ENCODE measurements around the gene CLEC16A. TPM values are rescaled to one million over a fixed set of nuclear protein-coding genes. Genes with fewer than 3 reads are reported as not detected.

CLEC16A gene
- total and polyA plus RNA-seq, 8 donors, result 17.6 to 38.6 (median 21.6) TPM

- H3K4me1 ChIP-seq, result peaks cover 0 to 8% of the 10 kb centered on the region in 2 donors
- intact Hi-C loops (cut with DNase I), result no loop called here
- no peak overlapping the region for H3K4me3 ChIP-seq
- TF ChIP-seq, protein P1, sequence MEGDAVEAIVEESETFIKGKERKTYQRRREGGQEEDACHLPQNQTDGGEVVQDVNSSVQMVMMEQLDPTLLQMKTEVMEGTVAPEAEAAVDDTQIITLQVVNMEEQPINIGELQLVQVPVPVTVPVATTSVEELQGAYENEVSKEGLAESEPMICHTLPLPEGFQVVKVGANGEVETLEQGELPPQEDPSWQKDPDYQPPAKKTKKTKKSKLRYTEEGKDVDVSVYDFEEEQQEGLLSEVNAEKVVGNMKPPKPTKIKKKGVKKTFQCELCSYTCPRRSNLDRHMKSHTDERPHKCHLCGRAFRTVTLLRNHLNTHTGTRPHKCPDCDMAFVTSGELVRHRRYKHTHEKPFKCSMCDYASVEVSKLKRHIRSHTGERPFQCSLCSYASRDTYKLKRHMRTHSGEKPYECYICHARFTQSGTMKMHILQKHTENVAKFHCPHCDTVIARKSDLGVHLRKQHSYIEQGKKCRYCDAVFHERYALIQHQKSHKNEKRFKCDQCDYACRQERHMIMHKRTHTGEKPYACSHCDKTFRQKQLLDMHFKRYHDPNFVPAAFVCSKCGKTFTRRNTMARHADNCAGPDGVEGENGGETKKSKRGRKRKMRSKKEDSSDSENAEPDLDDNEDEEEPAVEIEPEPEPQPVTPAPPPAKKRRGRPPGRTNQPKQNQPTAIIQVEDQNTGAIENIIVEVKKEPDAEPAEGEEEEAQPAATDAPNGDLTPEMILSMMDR (IDR thresholded peaks at IDR 0.05), result no peak
- no peaks in the 10 kb centered on the region for H3K27me3 ChIP-seq
- ATAC-seq, result no peak
- H3K36me3 ChIP-seq, result peaks cover 0 to 37% of the 10 kb centered on the region in 2 donors
- H3K9me3 ChIP-seq, result no peaks in the 10 kb centered on the region
- H3K27ac ChIP-seq, result no peak overlapping the region
- DNase-seq, result no peak
These were observed 129.1 kb downstream of the CLEC16A start for GRCh38 chr16:11073407-11073999.

GRCh38 chr16:11074131-11074530, 129.8 kb downstream of the CLEC16A start:
- H3K4me1 ChIP-seq, result peaks cover 3 to 11% of the 10 kb centered on the region in 2 donors
- H3K27me3 ChIP-seq, result no peaks in the 10 kb centered on the region
- DNase-seq, result no peak
- TF ChIP-seq, protein P1 (IDR thresholded peaks at IDR 0.05), result no peak
- no peak for ATAC-seq
- H3K27ac ChIP-seq, result no peak overlapping the region
- intact Hi-C loops (cut with DNase I), result no loop called here
- peaks cover 0 to 35% of the 10 kb centered on the region in 2 donors for H3K36me3 ChIP-seq
- H3K9me3 ChIP-seq, result no peaks in the 10 kb centered on the region
- H3K4me3 ChIP-seq, result no peak overlapping the region

DNA sequence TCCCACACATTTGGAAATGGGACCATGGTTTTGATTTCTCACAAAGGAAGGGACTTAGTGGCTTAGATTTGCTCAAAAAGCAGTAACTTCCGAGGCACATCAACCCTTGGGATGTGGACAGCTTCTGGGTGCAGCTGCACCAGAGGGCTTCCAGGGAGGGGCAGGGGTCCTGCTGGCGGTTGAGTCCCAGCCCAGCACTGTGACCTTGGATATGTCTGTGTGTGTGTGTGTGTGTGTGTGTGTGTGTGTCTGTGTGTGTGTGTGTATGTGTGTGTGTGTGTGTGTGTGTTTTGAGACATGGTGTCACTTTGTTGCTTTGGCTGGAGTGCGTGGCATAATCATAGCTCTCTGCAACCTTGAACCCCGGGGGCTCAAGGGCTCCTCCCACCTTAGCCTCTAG, 130.8 kb downstream of the CLEC16A start:
- Histone ChIP-seq H3K4me1 (peaks cover 7 to 11% of the 10 kb centered on the region in 2 donors), H3K27ac (no peak overlapping the region), H3K27me3 (no peaks in the 10 kb centered on the region), H3K4me3 (no peak overlapping the region), H3K36me3 (peaks cover 0 to 38% of the 10 kb centered on the region in 2 donors), H3K9me3 (no peaks in the 10 kb centered on the region)
- no peak for ATAC-seq
- no peak for DNase-seq
- TF ChIP-seq, protein P1 (IDR thresholded peaks at IDR 0.05), result no peak
- intact Hi-C loops (cut with DNase I), result no loop called here

DNA sequence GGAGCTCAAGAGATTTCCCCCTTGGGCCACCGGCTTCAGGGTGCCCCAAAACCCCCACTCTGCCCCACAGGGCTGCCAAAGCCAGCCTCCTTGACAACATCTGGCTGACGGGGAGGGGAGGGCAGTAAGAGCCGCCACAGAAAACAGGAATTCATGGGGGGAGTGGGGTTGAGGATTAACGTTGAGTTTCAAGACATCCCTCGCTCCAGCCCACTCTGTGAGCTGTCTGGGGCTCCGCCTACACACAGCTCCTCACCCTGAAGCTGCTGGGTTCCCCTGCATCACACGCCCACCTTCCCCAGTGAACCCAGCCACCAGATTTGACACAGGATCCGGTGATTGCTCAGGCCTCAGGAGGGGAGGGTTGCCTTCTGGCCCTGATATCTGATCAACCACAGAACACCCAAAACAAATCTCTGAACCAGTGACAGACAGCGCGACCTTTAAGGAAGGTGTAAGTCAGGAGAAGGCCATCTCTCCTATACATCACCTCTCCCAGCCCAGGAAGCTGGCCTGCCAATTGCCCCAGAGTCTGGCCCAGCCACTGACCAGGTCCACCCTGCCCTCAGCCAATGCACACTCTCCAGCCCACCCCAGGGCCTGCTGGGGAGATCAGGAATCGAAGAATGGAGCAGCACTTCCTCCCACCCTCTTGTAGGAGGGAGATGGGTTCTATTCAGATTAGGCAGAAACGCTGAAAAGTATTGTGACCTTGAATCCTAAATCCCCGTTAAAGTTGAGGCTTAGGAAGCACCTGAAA, 132.1 kb downstream of the CLEC16A start:
- H3K4me1 ChIP-seq, result peaks cover 7 to 11% of the 10 kb centered on the region in 2 donors
- no peak for ATAC-seq
- no peaks in the 10 kb centered on the region for H3K27me3 ChIP-seq
- peaks cover 0 to 42% of the 10 kb centered on the region in 2 donors for H3K36me3 ChIP-seq
- no peaks in the 10 kb centered on the region for H3K9me3 ChIP-seq
- TF ChIP-seq, protein P1 (IDR thresholded peaks at IDR 0.05), result no peak
- DNase-seq, result no peak
- H3K27ac ChIP-seq, result no peak overlapping the region
- intact Hi-C loops (cut with DNase I), result no loop called here
- no peak overlapping the region for H3K4me3 ChIP-seq

- Histone ChIP-seq H3K27me3 (no peaks in the 10 kb centered on the region), H3K4me3 (no peak overlapping the region), H3K4me1 (peaks cover 7 to 8% of the 10 kb centered on the region in 2 donors), H3K27ac (no peak overlapping the region), H3K9me3 (no peaks in the 10 kb centered on the region), H3K36me3 (peaks cover 0 to 43% of the 10 kb centered on the region in 2 donors)
- intact Hi-C loops (cut with DNase I), result no loop called here
- TF ChIP-seq, protein P1 (IDR thresholded peaks at IDR 0.05), result no peak
- no peak for DNase-seq
- peak; percentile 49 for ATAC-seq
These were observed 134.6 kb downstream of the CLEC16A start for GRCh38 chr16:11078812-11079459.
